ENCODE results near the gene PARD3B.

DNA sequence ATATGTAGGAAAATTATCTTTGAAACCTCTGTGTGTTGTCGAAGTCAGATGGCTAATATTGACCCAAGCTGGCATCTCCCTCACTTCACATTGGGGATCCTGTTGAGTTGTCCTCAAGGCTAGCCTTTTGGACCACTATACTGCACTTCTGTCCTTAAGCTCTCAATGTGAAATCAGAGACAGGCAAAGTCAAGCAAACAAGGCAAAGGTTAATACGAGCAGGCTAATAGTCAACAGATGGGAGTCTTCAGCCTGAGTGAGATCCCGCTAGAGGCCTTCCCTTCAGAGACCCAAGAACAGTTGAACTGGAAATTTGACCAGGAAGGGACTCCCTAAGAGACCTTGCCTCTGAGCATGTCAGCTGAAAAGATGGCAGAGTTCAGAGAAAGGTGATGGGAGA is 475.4 kb downstream of the PARD3B start:
- TF ChIP-seq, protein P1, sequence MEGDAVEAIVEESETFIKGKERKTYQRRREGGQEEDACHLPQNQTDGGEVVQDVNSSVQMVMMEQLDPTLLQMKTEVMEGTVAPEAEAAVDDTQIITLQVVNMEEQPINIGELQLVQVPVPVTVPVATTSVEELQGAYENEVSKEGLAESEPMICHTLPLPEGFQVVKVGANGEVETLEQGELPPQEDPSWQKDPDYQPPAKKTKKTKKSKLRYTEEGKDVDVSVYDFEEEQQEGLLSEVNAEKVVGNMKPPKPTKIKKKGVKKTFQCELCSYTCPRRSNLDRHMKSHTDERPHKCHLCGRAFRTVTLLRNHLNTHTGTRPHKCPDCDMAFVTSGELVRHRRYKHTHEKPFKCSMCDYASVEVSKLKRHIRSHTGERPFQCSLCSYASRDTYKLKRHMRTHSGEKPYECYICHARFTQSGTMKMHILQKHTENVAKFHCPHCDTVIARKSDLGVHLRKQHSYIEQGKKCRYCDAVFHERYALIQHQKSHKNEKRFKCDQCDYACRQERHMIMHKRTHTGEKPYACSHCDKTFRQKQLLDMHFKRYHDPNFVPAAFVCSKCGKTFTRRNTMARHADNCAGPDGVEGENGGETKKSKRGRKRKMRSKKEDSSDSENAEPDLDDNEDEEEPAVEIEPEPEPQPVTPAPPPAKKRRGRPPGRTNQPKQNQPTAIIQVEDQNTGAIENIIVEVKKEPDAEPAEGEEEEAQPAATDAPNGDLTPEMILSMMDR (IDR thresholded peaks at IDR 0.05): no peak
- TF ChIP-seq POLR2A (IDR thresholded peaks at IDR 0.05): no peak
